ENCODE data around the gene OR1Q1.

- no peak for TF ChIP-seq SRF (IDR thresholded peaks at IDR 0.05; ENCODE audit: low read depth, low read length)
- no peak for TF ChIP-seq SP2 (IDR thresholded peaks at IDR 0.05; ENCODE audit: low read length)
- no peak for TF ChIP-seq CTCF (IDR thresholded peaks at IDR 0.05; ENCODE audit: control extremely low read depth in 1 of 3, insufficient read depth in 1 of 3, low read depth in 1 of 3, low read length in 3 of 3)
- TF ChIP-seq POLR2AphosphoS5 (IDR thresholded peaks at IDR 0.05; ENCODE audit: low read depth, low read length) = no peak
- TF ChIP-seq CEBPB (IDR thresholded peaks at IDR 0.05; ENCODE audit: low read depth, low read length) = no peak
- TF ChIP-seq ZNF274 (IDR thresholded peaks at IDR 0.05; ENCODE audit: borderline replicate concordance, extremely low read depth, low read length) = no peak
- no peak for TF ChIP-seq EZH2 (IDR thresholded peaks at IDR 0.05; ENCODE audit: low read depth, low read length, severe bottlenecking)
- TF ChIP-seq POLR2A (IDR thresholded peaks at IDR 0.05; ENCODE audit: control extremely low read depth in 1 of 2, low read depth in 2 of 2, low read length in 2 of 2) = no peak
- no peak for TF ChIP-seq BACH1 (IDR thresholded peaks at IDR 0.05; ENCODE audit: low read length)
- TF ChIP-seq BRCA1 (IDR thresholded peaks at IDR 0.05; ENCODE audit: low read depth, low read length) = no peak
Measured at GRCh38 chr9:122661416-122661815, 46.9 kb downstream of the OR1Q1 start, which contains the start of gene OR1L1.
